Muscle of leg (tissue), 9 donors: ENCODE data around the gene OR2W3. TPM values are rescaled to one million over a fixed set of nuclear protein-coding genes. Genes with fewer than 3 reads are reported as not detected.

Experiments used
- polyA plus RNA-seq, 8 donors: library from polyadenylated mRNA; unstranded; fragments of 120-200 nt; gene quantifications; one replicate each; pipeline versions ENCODE4 v1.2.1 to v1.2.3, GENCODE V29; 2013; ENCODE audit warnings: inconsistent platforms in 1 of 8, low replicate concordance in 1 of 8; ENCODE audit not compliant: insufficient read length in 8 of 8, insufficient read depth in 1 of 8
- total RNA-seq: library from RNA; stranded (reverse); fragments of 120-200 nt; gene quantifications from one replicate; pipeline ENCODE4 v1.2.4, GENCODE V29; 2013

OR2W3 gene
- total and polyA plus RNA-seq, 9 donors = 0.27 to 1.5 (median 0.92) TPM

Other genes starting within 250 kb of the OR2W3 start
- gene OR13G1, start 215.8 kb upstream of the OR2W3 start, total RNA-seq = not detected
- under 1 TPM in 1 of 8 donors, not detected in 7; 0.08 TPM for gene OR13G1, start 215.8 kb upstream of the OR2W3 start, polyA plus RNA-seq
- not detected for gene OR6F1, start 178.9 kb upstream of the OR2W3 start, total RNA-seq
- gene OR6F1, start 178.9 kb upstream of the OR2W3 start, polyA plus RNA-seq = not detected
- not detected for gene OR14K1, start 157.0 kb upstream of the OR2W3 start, total RNA-seq
- not detected for gene OR14K1, start 157.0 kb upstream of the OR2W3 start, polyA plus RNA-seq
- gene OR14A2, start 147.4 kb upstream of the OR2W3 start, total RNA-seq = not detected
- not detected for gene OR14A2, start 147.4 kb upstream of the OR2W3 start, polyA plus RNA-seq
- gene OR1C1, start 135.0 kb upstream of the OR2W3 start, total RNA-seq = not detected
- not detected for gene OR1C1, start 135.0 kb upstream of the OR2W3 start, polyA plus RNA-seq
- not detected for gene OR14A16, start 71.5 kb upstream of the OR2W3 start, total RNA-seq
- not detected for gene OR14A16, start 71.5 kb upstream of the OR2W3 start, polyA plus RNA-seq
- not detected for gene OR11L1, start 53.7 kb upstream of the OR2W3 start, total RNA-seq
- not detected for gene OR11L1, start 53.7 kb upstream of the OR2W3 start, polyA plus RNA-seq
- gene TRIM58, start 38.4 kb upstream of the OR2W3 start, total RNA-seq = 1.6 TPM
- 1 to 10 TPM; 1.4 to 6.4 (median 3.6) TPM for gene TRIM58, start 38.4 kb upstream of the OR2W3 start, polyA plus RNA-seq
- not detected for gene OR2T8, start 24.7 kb downstream of the OR2W3 start, total RNA-seq
- gene OR2T8, start 24.7 kb downstream of the OR2W3 start, polyA plus RNA-seq = under 1 TPM in 3 of 8 donors, not detected in 5; 0.12 to 0.27 (median 0.14) TPM
- gene OR2AJ1, start 29.3 kb downstream of the OR2W3 start, total RNA-seq = not detected
- not detected for gene OR2AJ1, start 29.3 kb downstream of the OR2W3 start, polyA plus RNA-seq
- gene OR2L8, start 53.3 kb downstream of the OR2W3 start, total RNA-seq = not detected
- not detected for gene OR2L8, start 53.3 kb downstream of the OR2W3 start, polyA plus RNA-seq
- not detected for gene OR2AK2, start 69.6 kb downstream of the OR2W3 start, total RNA-seq
- gene OR2AK2, start 69.6 kb downstream of the OR2W3 start, polyA plus RNA-seq = not detected
- not detected for gene OR2L5, start 118.1 kb downstream of the OR2W3 start, total RNA-seq
- not detected for gene OR2L5, start 118.1 kb downstream of the OR2W3 start, polyA plus RNA-seq
- gene OR2L2, start 134.5 kb downstream of the OR2W3 start, total RNA-seq = 0.04 TPM
- under 1 TPM in 2 of 8 donors, not detected in 6; 0.04 to 0.16 TPM for gene OR2L2, start 134.5 kb downstream of the OR2W3 start, polyA plus RNA-seq
- gene OR2L3, start 151.2 kb downstream of the OR2W3 start, total RNA-seq = not detected
- gene OR2L3, start 151.2 kb downstream of the OR2W3 start, polyA plus RNA-seq = not detected
- not detected for gene OR2L13, start 199.6 kb downstream of the OR2W3 start, total RNA-seq
- not detected for gene OR2L13, start 199.6 kb downstream of the OR2W3 start, polyA plus RNA-seq
- not detected for gene OR2M5, start 249.6 kb downstream of the OR2W3 start, total RNA-seq
- gene OR2M5, start 249.6 kb downstream of the OR2W3 start, polyA plus RNA-seq = not detected